ENCODE results near the gene KRT39.

GRCh38 chr17:40915721-40916256 is 51.0 kb downstream of the KRT39 start:
- TF ChIP-seq POLR2A (IDR thresholded peaks at IDR 0.05; ENCODE audit: low read length) (no peak), GATA1 (IDR thresholded peaks at IDR 0.05; ENCODE audit: low read depth, low read length) (no peak)
